ENCODE measurements around the gene MYO1E.

Gene MYO1E

GRCh38 chr15:59309405-59309804 lies 63.3 kb downstream of the MYO1E start:
- no peak for TF ChIP-seq ZNF565 (CRISPR knock-in tag; conservative IDR thresholded peaks at IDR 0.05; ENCODE audit: low read depth)
- ATAC-seq = no peak

GRCh38 chr15:59307165-59307537 lies 65.5 kb downstream of the MYO1E start:
- TF ChIP-seq OSR1 (CRISPR knock-in tag; IDR thresholded peaks at IDR 0.05) (no peak), ESRRG (CRISPR knock-in tag; IDR thresholded peaks at IDR 0.05) (no peak), CSRNP3 (CRISPR knock-in tag; IDR thresholded peaks at IDR 0.05) (no peak), PPARA (CRISPR knock-in tag; IDR thresholded peaks at IDR 0.05; ENCODE audit: borderline replicate concordance) (no peak), ZNF565 (CRISPR knock-in tag; conservative IDR thresholded peaks at IDR 0.05; ENCODE audit: low read depth) (no peak), PATZ1 (CRISPR knock-in tag; IDR thresholded peaks at IDR 0.05; ENCODE audit: borderline replicate concordance) (no peak), ZNF70 (CRISPR knock-in tag; IDR thresholded peaks at IDR 0.05) (no peak), RARB (CRISPR knock-in tag; IDR thresholded peaks at IDR 0.05) (no peak), BACH2 (CRISPR knock-in tag; IDR thresholded peaks at IDR 0.05; ENCODE audit: borderline replicate concordance) (no peak), ZFP30 (CRISPR knock-in tag; IDR thresholded peaks at IDR 0.05) (no peak), ARNTL (CRISPR knock-in tag; IDR thresholded peaks at IDR 0.05; ENCODE audit: borderline replicate concordance, low read depth) (no peak), SNAI2 (CRISPR knock-in tag; IDR thresholded peaks at IDR 0.05) (no peak), ISL1 (CRISPR knock-in tag; IDR thresholded peaks at IDR 0.05) (no peak), CSDC2 (CRISPR knock-in tag; IDR thresholded peaks at IDR 0.05) (no peak), ZC3H10 (CRISPR knock-in tag; IDR thresholded peaks at IDR 0.05) (no peak), GLIS3 (CRISPR knock-in tag; IDR thresholded peaks at IDR 0.05) (no peak), ZFP3 (CRISPR knock-in tag; IDR thresholded peaks at IDR 0.05) (no peak), TOX (CRISPR knock-in tag; IDR thresholded peaks at IDR 0.05; ENCODE audit: borderline replicate concordance) (no peak)
- TF ChIP-seq, protein P1, sequence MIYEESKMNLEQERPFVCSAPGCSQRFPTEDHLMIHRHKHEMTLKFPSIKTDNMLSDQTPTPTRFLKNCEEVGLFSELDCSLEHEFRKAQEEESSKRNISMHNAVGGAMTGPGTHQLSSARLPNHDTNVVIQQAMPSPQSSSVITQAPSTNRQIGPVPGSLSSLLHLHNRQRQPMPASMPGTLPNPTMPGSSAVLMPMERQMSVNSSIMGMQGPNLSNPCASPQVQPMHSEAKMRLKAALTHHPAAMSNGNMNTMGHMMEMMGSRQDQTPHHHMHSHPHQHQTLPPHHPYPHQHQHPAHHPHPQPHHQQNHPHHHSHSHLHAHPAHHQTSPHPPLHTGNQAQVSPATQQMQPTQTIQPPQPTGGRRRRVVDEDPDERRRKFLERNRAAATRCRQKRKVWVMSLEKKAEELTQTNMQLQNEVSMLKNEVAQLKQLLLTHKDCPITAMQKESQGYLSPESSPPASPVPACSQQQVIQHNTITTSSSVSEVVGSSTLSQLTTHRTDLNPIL (CRISPR knock-in tag; IDR thresholded peaks at IDR 0.05; ENCODE audit: low read depth) = no peak
- TF ChIP-seq, protein P2, sequence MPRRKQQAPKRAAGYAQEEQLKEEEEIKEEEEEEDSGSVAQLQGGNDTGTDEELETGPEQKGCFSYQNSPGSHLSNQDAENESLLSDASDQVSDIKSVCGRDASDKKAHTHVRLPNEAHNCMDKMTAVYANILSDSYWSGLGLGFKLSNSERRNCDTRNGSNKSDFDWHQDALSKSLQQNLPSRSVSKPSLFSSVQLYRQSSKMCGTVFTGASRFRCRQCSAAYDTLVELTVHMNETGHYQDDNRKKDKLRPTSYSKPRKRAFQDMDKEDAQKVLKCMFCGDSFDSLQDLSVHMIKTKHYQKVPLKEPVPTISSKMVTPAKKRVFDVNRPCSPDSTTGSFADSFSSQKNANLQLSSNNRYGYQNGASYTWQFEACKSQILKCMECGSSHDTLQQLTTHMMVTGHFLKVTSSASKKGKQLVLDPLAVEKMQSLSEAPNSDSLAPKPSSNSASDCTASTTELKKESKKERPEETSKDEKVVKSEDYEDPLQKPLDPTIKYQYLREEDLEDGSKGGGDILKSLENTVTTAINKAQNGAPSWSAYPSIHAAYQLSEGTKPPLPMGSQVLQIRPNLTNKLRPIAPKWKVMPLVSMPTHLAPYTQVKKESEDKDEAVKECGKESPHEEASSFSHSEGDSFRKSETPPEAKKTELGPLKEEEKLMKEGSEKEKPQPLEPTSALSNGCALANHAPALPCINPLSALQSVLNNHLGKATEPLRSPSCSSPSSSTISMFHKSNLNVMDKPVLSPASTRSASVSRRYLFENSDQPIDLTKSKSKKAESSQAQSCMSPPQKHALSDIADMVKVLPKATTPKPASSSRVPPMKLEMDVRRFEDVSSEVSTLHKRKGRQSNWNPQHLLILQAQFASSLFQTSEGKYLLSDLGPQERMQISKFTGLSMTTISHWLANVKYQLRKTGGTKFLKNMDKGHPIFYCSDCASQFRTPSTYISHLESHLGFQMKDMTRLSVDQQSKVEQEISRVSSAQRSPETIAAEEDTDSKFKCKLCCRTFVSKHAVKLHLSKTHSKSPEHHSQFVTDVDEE (CRISPR knock-in tag; IDR thresholded peaks at IDR 0.05) = no peak
- ATAC-seq = no peak

DNA sequence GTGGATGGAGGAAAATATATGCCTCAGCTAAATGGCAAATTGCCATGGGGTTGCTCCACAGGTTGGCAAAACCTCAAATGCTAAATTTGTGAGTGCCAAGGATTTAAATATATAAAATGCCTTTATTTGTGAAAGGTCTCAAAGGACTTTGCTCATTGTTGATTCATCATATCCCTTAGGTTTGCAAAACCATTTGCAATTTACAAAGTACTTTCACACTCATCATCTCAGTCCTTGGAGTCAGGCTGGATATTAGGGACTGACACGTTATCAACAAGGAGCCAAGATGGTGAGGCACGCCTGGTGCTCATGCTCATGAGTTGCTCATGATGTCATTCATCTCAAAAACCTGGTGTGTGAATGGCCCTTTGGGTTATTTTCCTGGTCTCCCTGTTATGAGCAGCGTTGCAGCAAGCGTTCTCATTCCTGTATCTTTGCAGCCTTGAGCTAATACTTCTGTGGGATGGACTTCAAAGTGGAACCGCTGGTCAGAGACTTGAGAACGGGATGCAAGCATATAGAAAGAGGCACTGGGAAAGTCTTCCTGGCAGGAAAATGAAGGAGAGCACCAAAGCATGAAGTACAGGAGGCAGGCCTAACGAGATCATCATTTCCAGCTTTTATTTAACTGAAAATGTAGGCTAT lies 66.0 kb downstream of the MYO1E start:
- TF ChIP-seq ZNF8 (CRISPR knock-in tag; IDR thresholded peaks at IDR 0.05) (no peak), ESRRG (CRISPR knock-in tag; IDR thresholded peaks at IDR 0.05) (no peak), SNAI2 (CRISPR knock-in tag; IDR thresholded peaks at IDR 0.05) (no peak), TCF4 (CRISPR knock-in tag; IDR thresholded peaks at IDR 0.05; ENCODE audit: borderline replicate concordance) (no peak), CSRNP3 (CRISPR knock-in tag; IDR thresholded peaks at IDR 0.05) (no peak), ZC3H10 (CRISPR knock-in tag; IDR thresholded peaks at IDR 0.05) (no peak), PPARA (CRISPR knock-in tag; IDR thresholded peaks at IDR 0.05; ENCODE audit: borderline replicate concordance) (no peak), POU6F1 (CRISPR knock-in tag; IDR thresholded peaks at IDR 0.05; ENCODE audit: borderline replicate concordance, low read depth) (no peak), TOX (CRISPR knock-in tag; IDR thresholded peaks at IDR 0.05; ENCODE audit: borderline replicate concordance) (no peak), ZNF70 (CRISPR knock-in tag; IDR thresholded peaks at IDR 0.05) (no peak)
- TF ChIP-seq, protein P2 (CRISPR knock-in tag; IDR thresholded peaks at IDR 0.05) = no peak
- no peak for ATAC-seq
